H1 (cell line): ENCODE data around the gene TTC5. TPM values are rescaled to one million over a fixed set of nuclear protein-coding genes. Genes with fewer than 3 reads are reported as not detected.

Source experiments
- CTCF ChIA-PET: fragments of 300-600 bp; sonication (Branson Sonifier 250); formaldehyde crosslinking; loops from one replicate; lab custom pipeline; 2021; ENCODE audit not compliant: partially characterized antibody; lab: Charles Lee
- POLR2A ChIA-PET: fragments of 300-600 bp; sonication (Branson Sonifier 250); formaldehyde crosslinking; loops from one replicate; lab custom pipeline; 2021; ENCODE audit warnings: inconsistent platforms; ENCODE audit not compliant: partially characterized antibody; lab: Charles Lee
- DNase-seq, 2 experiments: peaks; one replicate each; pipeline versions ENCODE4 v3.0.0 to v3.0.0-alpha.2; 2010 to 2022; ENCODE audit warnings: low spot score in 2 of 2, low read depth in 1 of 2, mixed read lengths in 1 of 2
- FAIRE-seq: peaks from 2 replicates; lab custom pipeline; 2011; peaks lifted over from hg19 to GRCh38; lab: Jason Lieb, UNC
- H2AFZ ChIP-seq: 2 replicates; pipeline ENCODE4 v1.8.1; 2012; ENCODE audit warnings: low read length, inconsistent platforms
- H2AK5ac ChIP-seq: 2 replicates; pipeline ENCODE4 v1.6.1; 2013; ENCODE audit warnings: low read depth, low read length
- H2BK120ac ChIP-seq: replicated peaks from 2 replicates; pipeline ENCODE3; 2013; ENCODE audit warnings: low read depth, low read length, inconsistent platforms
- H2BK12ac ChIP-seq: 2 replicates; pipeline ENCODE4 v1.6.1; 2013; ENCODE audit warnings: low read depth, low read length
- H2BK15ac ChIP-seq: 2 replicates; pipeline ENCODE4 v1.6.1; 2013; ENCODE audit warnings: low read length
- H2BK20ac ChIP-seq: 2 replicates; pipeline ENCODE4 v1.6.1; 2013; ENCODE audit warnings: low read length
- H2BK5ac ChIP-seq: 2 replicates; pipeline ENCODE4 v1.6.1; 2013; ENCODE audit warnings: low read depth, low read length
- H3K14ac ChIP-seq: 2 replicates; pipeline ENCODE4 v1.6.1; 2013; ENCODE audit warnings: inconsistent platforms; ENCODE audit not compliant: insufficient read length
- H3K18ac ChIP-seq: 2 replicates; pipeline ENCODE4 v1.6.1; 2013; ENCODE audit warnings: low read length; ENCODE audit errors: extremely low read depth
- H3K23ac ChIP-seq: 2 replicates; pipeline ENCODE4 v1.6.1; 2013; ENCODE audit warnings: inconsistent platforms; ENCODE audit not compliant: insufficient read length
- H3K23me2 ChIP-seq: 2 replicates; pipeline ENCODE4 v1.6.1; 2013; ENCODE audit warnings: low read depth, low read length
- H3K27ac ChIP-seq: 2 replicates; pipeline ENCODE4 v1.6.1; 2011; ENCODE audit warnings: low read depth, low read length, inconsistent platforms
- H3K27me3 ChIP-seq, 4 experiments: replicated peaks in 1 of 4; 1 replicate in 1 of 4; 2 replicates in 3 of 4; pipeline versions ENCODE4 v1.6.1 to v1.8.1; 2011 to 2013; ENCODE audit warnings: low read length in 3 of 4, mild to moderate bottlenecking in 3 of 4, inconsistent platforms in 2 of 4, mixed read lengths in 2 of 4, moderate library complexity in 1 of 4; ENCODE audit not compliant: control insufficient read depth in 3 of 4, insufficient read depth in 3 of 4; ENCODE audit errors: extremely low read depth in 1 of 4
- H3K36me3 ChIP-seq, 4 experiments: 2 replicates each; pipeline versions ENCODE4 v1.6.1 to v1.8.1; 2011 to 2013; ENCODE audit warnings: mild to moderate bottlenecking in 4 of 4, low read length in 3 of 4, moderate library complexity in 2 of 4, control low read depth in 1 of 4, inconsistent platforms in 1 of 4; ENCODE audit not compliant: insufficient read depth in 4 of 4, control insufficient read depth in 2 of 4
- H3K4ac ChIP-seq: replicated peaks from 2 replicates; pipeline ENCODE3; 2013; ENCODE audit warnings: low read length, low read depth, mixed read lengths, inconsistent platforms; ENCODE audit not compliant: insufficient read length
- H3K4me1 ChIP-seq, 4 experiments: replicated peaks in 1 of 4; 1 replicate in 1 of 4; 2 replicates in 3 of 4; pipeline versions ENCODE4 v1.6.1 to v1.8.1; 2011 to 2013; ENCODE audit warnings: low read length in 3 of 4, inconsistent platforms in 2 of 4, mixed read lengths in 1 of 4; ENCODE audit not compliant: insufficient read depth in 4 of 4, control insufficient read depth in 3 of 4
- H3K4me2 ChIP-seq, 2 experiments: 2 replicates each; pipeline versions ENCODE4 v1.6.1 to v1.8.1; 2011 to 2013; ENCODE audit warnings: low read depth in 2 of 2, low read length in 2 of 2, control low read depth in 1 of 2, inconsistent platforms in 1 of 2, mild to moderate bottlenecking in 1 of 2; ENCODE audit not compliant: insufficient read depth in 1 of 2
- H3K4me3 ChIP-seq, 4 experiments: fragments of 200-600, 300-600 bp in 1 of 4; sonication (generic), shearing (Covaris generic), sonication (Bioruptor Twin) in 1 of 4; 2 replicates each; pipeline versions ENCODE4 v1.5.1 to v1.8.1; 2011 to 2016; ENCODE audit warnings: low read length in 4 of 4, low read depth in 3 of 4, control low read depth in 2 of 4, inconsistent platforms in 2 of 4, mild to moderate bottlenecking in 2 of 4, mixed read lengths in 1 of 4, moderate library complexity in 1 of 4; ENCODE audit not compliant: insufficient read depth in 2 of 4; ENCODE audit errors: extremely low read depth in 1 of 4
- H3K56ac ChIP-seq: replicated peaks from 2 replicates; pipeline ENCODE3; 2013; ENCODE audit warnings: low read depth, mild to moderate bottlenecking, mixed read lengths, low read length, inconsistent platforms; ENCODE audit not compliant: insufficient read length
- H3K79me1 ChIP-seq: 2 replicates; pipeline ENCODE4 v1.6.1; 2013; ENCODE audit warnings: low read depth, low read length, control low read depth
- H3K79me2 ChIP-seq, 2 experiments: 2 replicates each; pipeline versions ENCODE4 v1.6.1 to v1.8.1; 2012 to 2013; ENCODE audit warnings: low read length in 2 of 2, mild to moderate bottlenecking in 2 of 2, inconsistent platforms in 1 of 2; ENCODE audit not compliant: insufficient read depth in 2 of 2, control insufficient read depth in 1 of 2
- H3K9ac ChIP-seq, 4 experiments: replicated peaks in 1 of 4; 1 replicate in 1 of 4; 2 replicates in 3 of 4; pipeline versions ENCODE4 v1.6.1 to v1.8.1; 2011 to 2013; ENCODE audit warnings: low read depth in 3 of 4, low read length in 3 of 4, control low read depth in 2 of 4, mild to moderate bottlenecking in 2 of 4, moderate library complexity in 2 of 4, inconsistent platforms in 1 of 4; ENCODE audit errors: extremely low read depth in 1 of 4
- H3K9me3 ChIP-seq, 2 experiments: 2 replicates each; pipeline versions ENCODE4 v1.6.1 to v1.8.1; 2012 to 2013; ENCODE audit warnings: mild to moderate bottlenecking in 2 of 2, moderate library complexity in 2 of 2, control low read depth in 1 of 2, inconsistent platforms in 1 of 2, low read depth in 1 of 2, low read length in 1 of 2, mixed read lengths in 1 of 2; ENCODE audit not compliant: insufficient read depth in 2 of 2
- H4K20me1 ChIP-seq, 2 experiments: replicated peaks in 1 of 2; 2 replicates each; pipeline versions ENCODE3 to v1.8.1; 2011 to 2013; ENCODE audit warnings: inconsistent platforms in 2 of 2, low read length in 2 of 2, mild to moderate bottlenecking in 1 of 2; ENCODE audit not compliant: insufficient read depth in 2 of 2, control insufficient read depth in 1 of 2
- H4K5ac ChIP-seq: 2 replicates; pipeline ENCODE4 v1.6.1; 2013; ENCODE audit warnings: low read length, low read depth, mixed read lengths, inconsistent platforms; ENCODE audit not compliant: insufficient read length
- H4K8ac ChIP-seq: 2 replicates; pipeline ENCODE4 v1.8.0; 2013; ENCODE audit warnings: mild to moderate bottlenecking, moderate library complexity, low read length, inconsistent platforms; ENCODE audit not compliant: insufficient read depth; ENCODE audit errors: extremely low read depth
- H4K91ac ChIP-seq: replicated peaks from 2 replicates; pipeline ENCODE3; 2013; ENCODE audit warnings: low read length, mixed read lengths, inconsistent platforms; ENCODE audit not compliant: insufficient read length
- CHD2 ChIP-seq: IDR thresholded peaks from 2 replicates; pipeline ENCODE4 v1.6.1; 2012; ENCODE audit warnings: low read length, improper control_type of control experiment
- NANOG ChIP-seq: IDR thresholded peaks from 2 replicates; pipeline ENCODE4 v1.6.1; 2011; ENCODE audit warnings: low read length, low read depth, mild to moderate bottlenecking, inconsistent platforms; ENCODE audit not compliant: insufficient read depth, poor library complexity, severe bottlenecking
- POLR2A ChIP-seq, 2 experiments: IDR thresholded peaks; 1 replicate in 1 of 2; 2 replicates in 1 of 2; pipeline ENCODE4 v1.6.1; 2011; ENCODE audit warnings: low read depth in 2 of 2, low read length in 2 of 2, mild to moderate bottlenecking in 2 of 2; ENCODE audit errors: control extremely low read depth in 1 of 2
- POLR2AphosphoS5 ChIP-seq: IDR thresholded peaks from 2 replicates; pipeline ENCODE4 v1.6.1; 2011; ENCODE audit warnings: low read depth, low read length
- POU5F1 ChIP-seq: IDR thresholded peaks from 2 replicates; pipeline ENCODE4 v1.6.1; 2011; ENCODE audit warnings: low read depth, mild to moderate bottlenecking, low read length, moderate library complexity
- WGBS, 2 experiments: shearing (Covaris generic) in 1 of 2; methylation state at CpG; one replicate each; pipeline versions ENCODE4 v1.1.6 to v1.1.7; 2013 to 2015; ENCODE audit warnings: low lambda C conversion rate in 2 of 2, mixed read lengths in 2 of 2, inconsistent platforms in 1 of 2, low coverage in 1 of 2, missing lambda C conversion rate in 1 of 2; ENCODE audit not compliant: insufficient replicate concordance in 2 of 2, insufficient coverage in 1 of 2, insufficient read length in 1 of 2; ENCODE audit errors: extremely low coverage in 1 of 2, missing lambda C conversion rate in 1 of 2; 5-methylcytosine and 5-hydroxymethylcytosine counted together
- polyA plus RNA-seq, 7 experiments: library from polyadenylated mRNA; depleted of rRNA in 3 of 7; stranded (reverse) in 5 of 7; unstranded in 2 of 7; fragments of >200 nt in 5 of 7; fragments of 200-250 nt in 2 of 7; gene quantifications; 1 replicate in 5 of 7; 2 replicates in 1 of 7; 4 replicates in 1 of 7; pipeline versions ENCODE4 v1.2.1 to v1.2.3, GENCODE V29; 2011 to 2013; ENCODE audit warnings: missing spikeins in 2 of 7, mixed read lengths in 2 of 7
- total RNA-seq: library from RNA; stranded (reverse); fragmentation: NEBNext Ultra II Directional; extraction: Animal tissue kit (Norgen Biotek cat#: 25700); gene quantifications from 2 replicates; pipeline ENCODE4 v1.2.1, GENCODE V29; 2021

The TTC5 gene
- total and polyA plus RNA-seq, 2 of the 8 experiments (the other 6 are each of a cell fraction or from before 2014, with no cell fraction given): 9.1 to 18.0 TPM

DNA sequence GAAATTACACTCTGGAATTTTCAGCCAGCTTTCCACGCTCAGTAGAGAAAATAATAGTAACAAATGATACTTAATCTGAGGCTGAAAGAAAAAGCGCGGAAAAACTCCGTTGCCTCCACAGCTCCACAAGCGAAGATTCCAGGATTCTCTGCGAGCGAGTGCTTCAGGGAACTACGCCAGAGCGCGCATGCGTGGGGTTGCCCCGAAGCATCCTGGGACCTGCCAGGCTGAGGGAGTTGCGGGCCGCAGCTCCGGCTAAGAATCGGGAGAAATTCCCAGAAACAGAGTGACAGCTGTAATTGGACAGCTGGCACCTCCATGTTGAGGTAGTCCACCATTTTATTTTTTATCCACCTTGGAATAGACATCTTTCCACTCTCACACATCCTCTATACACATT lies 12.0 kb upstream of the TTC5 start:
- CTCF ChIA-PET: interaction anchor here (0.7 to 3.0 kb wide), 3 partner anchors 10 to 16 kb away, joined by 3 to 25 read pairs (median 8); partner anchors contain the start of gene TTC5

More for the DNA sequence above, 12.0 kb upstream of the TTC5 start:
- H3K56ac ChIP-seq: no peak overlapping the region
- H3K79me1 ChIP-seq: no peaks in the 10 kb centered on the region
- no peak overlapping the region for H2BK12ac ChIP-seq
- no peak overlapping the region for H3K18ac ChIP-seq
- DNase-seq: no peak
- no peak overlapping the region for H4K5ac ChIP-seq
- no peak overlapping the region for H4K91ac ChIP-seq
- no peak overlapping the region for H3K27ac ChIP-seq
- no peak overlapping the region for H2BK20ac ChIP-seq
- TF ChIP-seq POLR2AphosphoS5: peak; percentile 70; the same call in 1 of the 2 replicates
- peak; percentile 38 to 61 for TF ChIP-seq POLR2A (IDR thresholded peaks at IDR 0.05; ENCODE audit: control extremely low read depth in 1 of 2, low read depth in 2 of 2, low read length in 2 of 2)
- no peak for TF ChIP-seq CHD2
- TF ChIP-seq NANOG: no peak
- no peak for TF ChIP-seq POU5F1
- TF ChIP-seq, all 59 proteins: peak for 2
- peaks cover 22 to 89% (median 71%) of the 10 kb centered on the region in 4 experiments for H3K36me3 ChIP-seq
- H2AK5ac ChIP-seq: no peak overlapping the region
- no peak overlapping the region for H2BK5ac ChIP-seq
- no peak overlapping the region for H2BK120ac ChIP-seq
- no peak overlapping the region for H2AFZ ChIP-seq
- no peak overlapping the region for H3K4me2 ChIP-seq
- H3K9ac ChIP-seq: no peak overlapping the region
- H3K4me1 ChIP-seq: no peaks in the 10 kb centered on the region
- H2BK15ac ChIP-seq: no peak overlapping the region
- no peak overlapping the region for H4K8ac ChIP-seq
- WGBS, 2 experiments: 97% methylated on average over 16 of the region's 16 CpGs; no CpG with 5 or more reads in 1 of the 2 experiments
- no peak overlapping the region for H3K4me3 ChIP-seq
- no peaks in the 10 kb centered on the region for H3K23me2 ChIP-seq
- H3K4ac ChIP-seq: no peak overlapping the region
- FAIRE-seq: no peak
- H3K9me3 ChIP-seq: no peaks in the 10 kb centered on the region
- no peak overlapping the region for H3K23ac ChIP-seq
- H3K27me3 ChIP-seq: no peaks in the 10 kb centered on the region; a peak in 1 of 7 replicates
- peaks cover 2 to 36% of the 10 kb centered on the region in 2 experiments; a peak in 2 of 4 replicates for H3K79me2 ChIP-seq
- peaks cover 0 to 6% of the 10 kb centered on the region in 2 experiments for H4K20me1 ChIP-seq
- H3K14ac ChIP-seq: no peak overlapping the region
- POLR2A ChIA-PET: interaction anchor here (0.6 to 3.7 kb wide), 7 partner anchors 10 to 291 kb away, joined by 3 to 67 read pairs (median 5); partner anchors contain the start of genes CCNB1IP1 and PARP2
